CD4-positive, alpha-beta T cell (primary cell): ENCODE results near the gene PLCG2. TPM values are rescaled to one million over a fixed set of nuclear protein-coding genes. Genes with fewer than 3 reads are reported as not detected.

ENCODE experiments used
- ATAC-seq: fragments of 200-7000 bp; cut with Tn5 transposase; one replicate; pipeline ENCODE4 v1.10.0; 2022; ENCODE audit warnings: mild to moderate bottlenecking; ENCODE audit not compliant: poor library complexity
- CTCF ChIA-PET: fragments of 350-600 bp; sonication (Branson Sonifier 250); formaldehyde crosslinking; loops from one replicate; lab custom pipeline; 2021; ENCODE audit warnings: antibody characterized with exemption, inconsistent platforms; lab: Charles Lee
- POLR2A ChIA-PET: fragments of 350-600 bp; sonication (Branson Sonifier 250); formaldehyde crosslinking; loops from one replicate; lab custom pipeline; 2021; ENCODE audit warnings: antibody characterized with exemption, inconsistent platforms; lab: Charles Lee
- DNase-seq, 14 experiments: peaks; one replicate each; pipeline ENCODE4 v3.0.0-alpha.2; 2013 to 2020; ENCODE audit warnings: mixed read lengths in 2 of 14
- H3K27ac ChIP-seq, 2 donors: one replicate each; pipeline versions ENCODE4 v1.5.1 to v1.7.0; 2013; ENCODE audit warnings: low read length in 2 of 2, low read depth in 1 of 2, mild to moderate bottlenecking in 1 of 2
- H3K27me3 ChIP-seq, 2 experiments: 1 replicate in 1 of 2; 2 replicates in 1 of 2; pipeline versions ENCODE4 v1.6.1 to v1.7.0; 2013; ENCODE audit warnings: low read length in 2 of 2, control low read depth in 1 of 2, mild to moderate bottlenecking in 1 of 2, moderate library complexity in 1 of 2; ENCODE audit not compliant: insufficient read depth in 2 of 2, control insufficient read depth in 1 of 2
- H3K36me3 ChIP-seq: one replicate; pipeline ENCODE4 v1.6.1; 2013; ENCODE audit warnings: low read length, control low read depth; ENCODE audit not compliant: insufficient read depth
- H3K4me1 ChIP-seq: one replicate; pipeline ENCODE4 v1.6.1; 2013; ENCODE audit warnings: low read length, control low read depth; ENCODE audit not compliant: insufficient read depth
- H3K4me3 ChIP-seq: one replicate; pipeline ENCODE4 v1.5.1; 2013; ENCODE audit warnings: mild to moderate bottlenecking, low read length, moderate library complexity
- H3K9me3 ChIP-seq, 2 experiments: 1 replicate in 1 of 2; 2 replicates in 1 of 2; pipeline versions ENCODE4 v1.6.1 to v1.7.0; 2013; ENCODE audit warnings: low read length in 2 of 2, mild to moderate bottlenecking in 2 of 2, control low read depth in 1 of 2, moderate library complexity in 1 of 2; ENCODE audit not compliant: control insufficient read depth in 1 of 2, insufficient read depth in 1 of 2
- H3K27ac Mint-ChIP-seq: one replicate; pipeline ENCODE4 v1.8.0; 2020; ENCODE audit warnings: mixed read lengths
- H3K27me3 Mint-ChIP-seq: one replicate; pipeline ENCODE4 v1.8.0; 2021; ENCODE audit warnings: mixed read lengths
- H3K36me3 Mint-ChIP-seq: one replicate; pipeline ENCODE4 v1.8.0; 2021; ENCODE audit warnings: low read depth, mixed read lengths
- H3K4me1 Mint-ChIP-seq: one replicate; pipeline ENCODE4 v1.8.0; 2021; ENCODE audit warnings: low read depth, mixed read lengths
- H3K4me3 Mint-ChIP-seq: one replicate; pipeline ENCODE4 v1.8.0; 2020; ENCODE audit warnings: mild to moderate bottlenecking, mixed read lengths
- H3K9me3 Mint-ChIP-seq: one replicate; pipeline ENCODE4 v1.8.0; 2020; ENCODE audit warnings: mixed read lengths
- intact Hi-C, 2 experiments: fragments of 100-400 bp; cut with DNase I in 1 of 2; cut with micrococcal nuclease in 1 of 2; formaldehyde crosslinking; loops; one replicate each; pipeline versions ENCODE4 v1.15.1 to v1.9.0; 2023 to 2025; cut with DNase I, micrococcal nuclease
- total RNA-seq, 174 experiments: library from RNA in 2 of 174; stranded (reverse) in 2 of 174; gene quantifications; one replicate each; pipeline ENCODE4 v1.2.3 and lab custom pipeline; 2021 to 2026
- TF ChIP-seq, protein P1 (sequence below): fragments of 200-600 bp; IDR thresholded peaks from one replicate; pipeline ENCODE4 v1.8.0; 2022; ENCODE audit warnings: antibody characterized with exemption, mild to moderate bottlenecking

PLCG2 gene
- total RNA-seq, 2 experiments from 2014 or later: 0.92 to 1.5 TPM

DNA sequence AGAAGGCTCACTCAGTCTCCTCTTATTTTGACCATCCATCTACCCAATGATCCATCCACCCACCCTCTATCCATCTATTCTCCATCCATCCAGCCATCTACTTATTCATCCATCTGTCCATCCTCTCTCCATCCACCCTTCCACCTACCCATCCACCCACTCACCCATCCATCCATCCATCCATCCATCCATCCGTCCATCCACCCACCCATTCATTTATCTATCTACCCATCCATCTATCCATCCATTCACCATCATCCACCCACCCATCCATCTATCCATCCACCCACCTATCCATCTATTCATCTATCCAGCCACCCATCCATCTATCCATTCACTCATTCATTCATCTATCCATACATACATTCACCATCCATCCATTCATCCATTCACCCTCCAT lies 45.8 kb upstream of the PLCG2 start:
- H3K4me1 Mint-ChIP-seq: peaks cover 23% of the 10 kb centered on the region
- no peak overlapping the region for H3K27ac Mint-ChIP-seq
- H3K36me3 Mint-ChIP-seq: no peaks in the 10 kb centered on the region
- no peaks in the 10 kb centered on the region for H3K27me3 Mint-ChIP-seq
- ATAC-seq (no peak), DNase-seq (no peak)
- Histone ChIP-seq H3K4me3 (no peak overlapping the region), H3K36me3 (no peaks in the 10 kb centered on the region), H3K27me3 (no peaks in the 10 kb centered on the region), H3K27ac (no peak overlapping the region), H3K9me3 (no peaks in the 10 kb centered on the region), H3K4me1 (peaks cover 25% of the 10 kb centered on the region)
- POLR2A ChIA-PET: no interaction called here
- TF ChIP-seq, protein P1, sequence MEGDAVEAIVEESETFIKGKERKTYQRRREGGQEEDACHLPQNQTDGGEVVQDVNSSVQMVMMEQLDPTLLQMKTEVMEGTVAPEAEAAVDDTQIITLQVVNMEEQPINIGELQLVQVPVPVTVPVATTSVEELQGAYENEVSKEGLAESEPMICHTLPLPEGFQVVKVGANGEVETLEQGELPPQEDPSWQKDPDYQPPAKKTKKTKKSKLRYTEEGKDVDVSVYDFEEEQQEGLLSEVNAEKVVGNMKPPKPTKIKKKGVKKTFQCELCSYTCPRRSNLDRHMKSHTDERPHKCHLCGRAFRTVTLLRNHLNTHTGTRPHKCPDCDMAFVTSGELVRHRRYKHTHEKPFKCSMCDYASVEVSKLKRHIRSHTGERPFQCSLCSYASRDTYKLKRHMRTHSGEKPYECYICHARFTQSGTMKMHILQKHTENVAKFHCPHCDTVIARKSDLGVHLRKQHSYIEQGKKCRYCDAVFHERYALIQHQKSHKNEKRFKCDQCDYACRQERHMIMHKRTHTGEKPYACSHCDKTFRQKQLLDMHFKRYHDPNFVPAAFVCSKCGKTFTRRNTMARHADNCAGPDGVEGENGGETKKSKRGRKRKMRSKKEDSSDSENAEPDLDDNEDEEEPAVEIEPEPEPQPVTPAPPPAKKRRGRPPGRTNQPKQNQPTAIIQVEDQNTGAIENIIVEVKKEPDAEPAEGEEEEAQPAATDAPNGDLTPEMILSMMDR: no peak
- intact Hi-C loops: no loop called here
- CTCF ChIA-PET: no interaction called here
- H3K4me3 Mint-ChIP-seq: no peak overlapping the region
- no peaks in the 10 kb centered on the region for H3K9me3 Mint-ChIP-seq

DNA sequence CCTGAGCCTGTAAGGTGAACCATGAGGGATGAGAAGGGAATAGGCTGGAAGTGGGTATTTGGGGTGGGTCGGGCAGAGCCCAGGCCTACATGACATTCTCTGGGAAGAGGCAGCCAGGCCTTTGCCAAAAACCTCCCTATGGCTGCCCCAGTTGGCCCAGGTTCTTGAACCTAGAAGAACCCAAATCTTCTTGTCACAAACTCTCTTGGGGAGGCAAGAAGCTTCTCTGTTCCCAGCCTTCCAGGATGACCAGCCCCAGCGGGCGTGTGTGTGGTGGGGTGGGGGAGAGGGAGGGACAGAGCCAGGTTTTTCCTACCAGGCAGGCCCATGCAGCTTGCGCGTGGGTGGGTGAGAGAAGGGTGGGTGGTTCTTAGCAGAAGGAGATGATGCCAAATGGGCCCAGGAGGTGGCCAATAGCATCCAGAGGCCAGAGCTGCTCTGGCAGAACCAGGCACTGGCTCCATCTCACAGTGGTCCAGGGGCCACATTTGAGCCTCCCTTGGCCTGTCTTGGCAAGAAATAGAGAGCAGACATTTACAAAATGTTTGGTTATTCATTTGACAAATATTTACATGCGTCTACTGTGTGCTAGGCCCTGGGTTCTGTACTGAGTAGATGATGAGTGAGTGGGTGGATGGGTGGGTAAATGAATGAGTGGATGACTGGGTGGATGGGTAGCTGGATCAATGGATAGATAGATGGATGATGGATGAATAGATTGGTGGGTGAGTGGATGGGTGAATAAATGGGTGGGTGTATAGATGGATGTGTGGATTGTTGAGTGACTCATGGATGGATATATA lies 44.3 kb upstream of the PLCG2 start:
- no peaks in the 10 kb centered on the region for H3K27me3 Mint-ChIP-seq
- H3K4me1 Mint-ChIP-seq: peaks cover 19% of the 10 kb centered on the region
- ChIA-PET POLR2A (interaction anchor here (0.8 kb wide), 1 partner anchor 16 kb away, joined by 3 read pairs; no protein-coding TSS in a partner anchor), CTCF (interaction anchor here (1.1 kb wide), 1 partner anchor 111 kb away, joined by 3 read pairs; no protein-coding TSS in a partner anchor)
- H3K4me3 Mint-ChIP-seq: no peak overlapping the region
- H3K9me3 Mint-ChIP-seq: no peaks in the 10 kb centered on the region
- Histone ChIP-seq H3K36me3 (no peaks in the 10 kb centered on the region), H3K9me3 (no peaks in the 10 kb centered on the region), H3K4me1 (peaks cover 32% of the 10 kb centered on the region), H3K27me3 (no peaks in the 10 kb centered on the region), H3K27ac (no peak overlapping the region), H3K4me3 (no peak overlapping the region)
- no peak overlapping the region for H3K27ac Mint-ChIP-seq
- H3K36me3 Mint-ChIP-seq: no peaks in the 10 kb centered on the region
- TF ChIP-seq, protein P1: no peak
- DNase-seq (no peak), ATAC-seq (no peak)
- intact Hi-C loops: loop anchor here (5.0 kb wide), 4 partner anchors 333 to 728 kb away; partner anchors contain the start of genes ATMIN (in 1 of the 2), CENPN (in 1 of the 2) and CMC2 (in 1 of the 2)

DNA sequence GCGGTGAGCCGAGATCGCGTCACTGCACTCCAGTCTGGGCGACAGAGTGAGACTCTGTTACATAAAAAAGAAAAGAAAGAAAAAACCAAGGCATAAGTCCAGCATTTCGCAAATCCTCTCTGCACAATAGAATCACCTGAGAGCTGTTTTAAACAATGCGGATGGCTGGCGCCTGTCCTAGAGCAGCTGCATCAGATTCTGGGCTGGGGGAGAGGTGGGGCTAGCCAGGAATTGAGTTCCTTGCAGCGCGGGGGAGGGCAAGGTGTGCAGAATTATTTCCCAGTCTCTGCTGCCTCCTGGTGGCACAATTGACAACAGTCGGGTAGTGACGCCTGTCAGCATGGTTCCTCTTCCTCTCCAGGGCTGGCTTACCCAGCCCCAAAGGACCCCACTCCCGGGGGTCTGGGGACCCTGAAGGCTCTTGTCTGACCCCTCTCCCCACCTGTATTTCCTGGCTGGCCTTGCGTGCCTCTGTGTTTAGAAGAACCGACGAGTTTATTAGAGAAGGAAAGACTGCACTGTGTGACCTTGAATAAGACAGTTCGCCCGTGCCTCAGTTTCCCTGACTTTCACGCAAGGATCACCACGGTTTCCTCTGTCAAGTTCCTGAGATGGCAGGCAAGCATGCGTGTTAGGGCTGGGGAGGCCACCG lies 41.1 kb upstream of the PLCG2 start:
- ATAC-seq (peak; percentile 98), DNase-seq (peak; percentile 78 to 93 (median 85))
- no peaks in the 10 kb centered on the region for H3K9me3 ChIP-seq
- Mint-ChIP-seq H3K4me1 (peaks cover 8% of the 10 kb centered on the region), H3K36me3 (no peaks in the 10 kb centered on the region), H3K4me3 (peak overlapping the region; percentile 72), H3K27me3 (no peaks in the 10 kb centered on the region), H3K27ac (peak overlapping the region; percentile 47), H3K9me3 (no peaks in the 10 kb centered on the region)
- H3K36me3 ChIP-seq: no peaks in the 10 kb centered on the region
- POLR2A ChIA-PET: interaction anchor here (0.9 to 1.5 kb wide), 3 partner anchors 285 to 702 kb away, joined by 3 to 4 read pairs (median 3); partner anchors contain the start of gene ATMIN
- no peaks in the 10 kb centered on the region for H3K27me3 ChIP-seq
- peak overlapping the region; percentile 29 for H3K4me3 ChIP-seq
- CTCF ChIA-PET: interaction anchor here (0.7 to 1.6 kb wide), 4 partner anchors 14 to 533 kb away, joined by 3 to 5 read pairs (median 4); no protein-coding TSS in a partner anchor
- no peak overlapping the region for H3K27ac ChIP-seq
- TF ChIP-seq, protein P1: peak; percentile 91
- peaks cover 24% of the 10 kb centered on the region for H3K4me1 ChIP-seq
- intact Hi-C loops: loop anchor here (1.0 to 5.0 kb wide), 6 partner anchors 336 to 731 kb away; partner anchors contain the start of genes ATMIN (in 1 of the 2), CENPN (in 1 of the 2) and CMC2 (in 1 of the 2)
